ENCODE data around the gene HK1.

The HK1 gene

DNA sequence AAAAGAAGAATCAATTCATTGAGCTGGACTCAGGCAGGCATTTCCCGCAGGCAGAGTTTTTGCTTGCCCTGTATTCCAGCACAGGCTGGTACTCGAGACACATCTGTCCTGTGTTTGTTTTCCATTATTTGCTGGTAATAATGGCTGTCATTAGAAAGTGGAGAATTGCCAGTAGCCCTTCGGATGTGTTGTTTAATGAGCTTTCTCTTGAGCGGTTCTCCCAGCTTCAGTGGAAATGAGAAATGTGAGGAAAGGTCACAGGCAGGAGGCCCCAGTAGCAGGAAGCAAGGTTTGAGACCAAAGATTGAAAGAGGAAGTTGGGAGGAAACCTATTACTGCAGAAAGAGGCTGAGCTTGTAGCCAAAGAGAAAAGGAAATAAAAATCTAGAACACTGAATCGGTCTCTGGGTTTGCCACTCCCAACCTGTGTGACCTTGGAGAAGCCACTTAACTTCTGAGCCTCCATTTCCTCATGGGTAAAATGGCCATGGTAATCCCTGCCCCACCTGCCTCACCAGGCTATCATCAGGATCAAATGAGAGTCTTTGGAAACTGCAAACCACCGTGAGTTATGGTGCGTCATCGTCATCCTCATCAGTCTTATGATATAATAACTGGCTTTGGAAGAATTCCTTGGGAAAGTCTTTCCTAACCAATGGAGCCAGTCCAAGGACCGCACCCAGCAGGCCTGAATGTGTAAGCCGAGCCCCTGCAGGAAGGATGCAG, 70.7 kb downstream of the HK1 start:
- 0 out of 2 replicates have a peak, but pooled peaks cover 3% of the 10 kb centered on the region for H3K4me1 ChIP-seq (ENCODE audit: insufficient read depth, low read length)
- peaks cover 8% of the 10 kb centered on the region; the same call in 1 of the 2 replicates for H3K79me2 ChIP-seq (ENCODE audit: insufficient read depth, low read length)
- no peaks in the 10 kb centered on the region for H3K27me3 ChIP-seq (ENCODE audit: insufficient read depth, low read length, poor library complexity)
- DNase-seq (no peak), ATAC-seq (ENCODE audit: insufficient read depth, low read depth) (no peak)
- TF ChIP-seq, protein P1, sequence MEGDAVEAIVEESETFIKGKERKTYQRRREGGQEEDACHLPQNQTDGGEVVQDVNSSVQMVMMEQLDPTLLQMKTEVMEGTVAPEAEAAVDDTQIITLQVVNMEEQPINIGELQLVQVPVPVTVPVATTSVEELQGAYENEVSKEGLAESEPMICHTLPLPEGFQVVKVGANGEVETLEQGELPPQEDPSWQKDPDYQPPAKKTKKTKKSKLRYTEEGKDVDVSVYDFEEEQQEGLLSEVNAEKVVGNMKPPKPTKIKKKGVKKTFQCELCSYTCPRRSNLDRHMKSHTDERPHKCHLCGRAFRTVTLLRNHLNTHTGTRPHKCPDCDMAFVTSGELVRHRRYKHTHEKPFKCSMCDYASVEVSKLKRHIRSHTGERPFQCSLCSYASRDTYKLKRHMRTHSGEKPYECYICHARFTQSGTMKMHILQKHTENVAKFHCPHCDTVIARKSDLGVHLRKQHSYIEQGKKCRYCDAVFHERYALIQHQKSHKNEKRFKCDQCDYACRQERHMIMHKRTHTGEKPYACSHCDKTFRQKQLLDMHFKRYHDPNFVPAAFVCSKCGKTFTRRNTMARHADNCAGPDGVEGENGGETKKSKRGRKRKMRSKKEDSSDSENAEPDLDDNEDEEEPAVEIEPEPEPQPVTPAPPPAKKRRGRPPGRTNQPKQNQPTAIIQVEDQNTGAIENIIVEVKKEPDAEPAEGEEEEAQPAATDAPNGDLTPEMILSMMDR (IDR thresholded peaks at IDR 0.05; ENCODE audit: borderline replicate concordance, extremely low read depth, low read length, poor library complexity, severe bottlenecking), result no peak
- no peak for TF ChIP-seq EZH2 (IDR thresholded peaks at IDR 0.05; ENCODE audit: borderline replicate concordance, low read depth, low read length, severe bottlenecking)
- H3K4me3 ChIP-seq (ENCODE audit: low read depth in 1 of 2, low read length in 2 of 2), result no peak overlapping the region
- H3K9me3 ChIP-seq (ENCODE audit: insufficient read depth, low read length, severe bottlenecking), result no peaks in the 10 kb centered on the region
- no peak overlapping the region for H3K27ac ChIP-seq (ENCODE audit: low read length)
- H3K36me3 ChIP-seq (ENCODE audit: insufficient read depth, low read length), result peaks cover 49% of the 10 kb centered on the region
- H2AFZ ChIP-seq (ENCODE audit: low read depth, low read length), result no peak overlapping the region
- no peak overlapping the region for H3K4me2 ChIP-seq (ENCODE audit: insufficient read depth, low read length)
- no peak overlapping the region for H3K9ac ChIP-seq (ENCODE audit: low read depth, low read length)
- peaks cover 12% of the 10 kb centered on the region; the same call in 1 of the 2 replicates for H4K20me1 ChIP-seq (ENCODE audit: insufficient read depth, low read length)

GRCh38 chr10:69349542-69349888, 71.2 kb downstream of the HK1 start:
- no peak overlapping the region for H3K4me2 ChIP-seq (ENCODE audit: insufficient read depth, low read length)
- H3K27ac ChIP-seq (ENCODE audit: low read length), result no peak overlapping the region
- H4K20me1 ChIP-seq (ENCODE audit: insufficient read depth, low read length), result peaks cover 12% of the 10 kb centered on the region; the same call in 1 of the 2 replicates
- TF ChIP-seq, protein P1 (IDR thresholded peaks at IDR 0.05; ENCODE audit: borderline replicate concordance, extremely low read depth, low read length, poor library complexity, severe bottlenecking), result no peak
- TF ChIP-seq EZH2 (IDR thresholded peaks at IDR 0.05; ENCODE audit: borderline replicate concordance, low read depth, low read length, severe bottlenecking), result no peak
- no peaks in the 10 kb centered on the region for H3K9me3 ChIP-seq (ENCODE audit: insufficient read depth, low read length, severe bottlenecking)
- H3K9ac ChIP-seq (ENCODE audit: low read depth, low read length), result no peak overlapping the region
- DNase-seq (no peak), ATAC-seq (ENCODE audit: insufficient read depth, low read depth) (no peak)
- H3K79me2 ChIP-seq (ENCODE audit: insufficient read depth, low read length), result peaks cover 8% of the 10 kb centered on the region; the same call in 1 of the 2 replicates
- H2AFZ ChIP-seq (ENCODE audit: low read depth, low read length), result no peak overlapping the region
- H3K36me3 ChIP-seq (ENCODE audit: insufficient read depth, low read length), result peaks cover 47% of the 10 kb centered on the region
- no peaks in the 10 kb centered on the region for H3K27me3 ChIP-seq (ENCODE audit: insufficient read depth, low read length, poor library complexity)
- no peak overlapping the region for H3K4me3 ChIP-seq (ENCODE audit: low read depth in 1 of 2, low read length in 2 of 2)
- 0 out of 2 replicates have a peak, but pooled peaks cover 3% of the 10 kb centered on the region for H3K4me1 ChIP-seq (ENCODE audit: insufficient read depth, low read length)

GRCh38 chr10:69351589-69351988, 73.3 kb downstream of the HK1 start:
- Histone ChIP-seq H3K27ac (ENCODE audit: low read length) (no peak overlapping the region), H3K79me2 (ENCODE audit: insufficient read depth, low read length) (peaks cover 10% of the 10 kb centered on the region; the same call in 1 of the 2 replicates), H3K4me1 (ENCODE audit: insufficient read depth, low read length) (no peaks in the 10 kb centered on the region), H3K9me3 (ENCODE audit: insufficient read depth, low read length, severe bottlenecking) (no peaks in the 10 kb centered on the region), H2AFZ (ENCODE audit: low read depth, low read length) (no peak overlapping the region), H3K27me3 (ENCODE audit: insufficient read depth, low read length, poor library complexity) (no peaks in the 10 kb centered on the region), H3K4me2 (ENCODE audit: insufficient read depth, low read length) (no peak overlapping the region), H4K20me1 (ENCODE audit: insufficient read depth, low read length) (peaks cover 4% of the 10 kb centered on the region; the same call in 1 of the 2 replicates), H3K36me3 (ENCODE audit: insufficient read depth, low read length) (peaks cover 30% of the 10 kb centered on the region), H3K9ac (ENCODE audit: low read depth, low read length) (no peak overlapping the region), H3K4me3 (ENCODE audit: low read depth in 1 of 2, low read length in 2 of 2) (no peak overlapping the region)
- TF ChIP-seq, protein P1 (IDR thresholded peaks at IDR 0.05; ENCODE audit: borderline replicate concordance, extremely low read depth, low read length, poor library complexity, severe bottlenecking), result no peak
- ATAC-seq (ENCODE audit: insufficient read depth, low read depth), result no peak
- DNase-seq, result no peak
